GM19238 (cell line): ENCODE data around the gene FAM83G.
"Not testable (repeated sequence)": the region's sequence is repeated elsewhere in the genome, so short reads cannot be mapped to it uniquely, and the experiment has no call there.

Source experiments
- DNase-seq: peaks from one replicate; pipeline ENCODE4 v3.0.0; 2011; ENCODE audit warnings: low spot score; ENCODE audit not compliant: insufficient read length

Gene FAM83G

GRCh38 chr17:19023209-19023999, 18.8 kb upstream of the FAM83G start:
- DNase-seq: no peak

DNA sequence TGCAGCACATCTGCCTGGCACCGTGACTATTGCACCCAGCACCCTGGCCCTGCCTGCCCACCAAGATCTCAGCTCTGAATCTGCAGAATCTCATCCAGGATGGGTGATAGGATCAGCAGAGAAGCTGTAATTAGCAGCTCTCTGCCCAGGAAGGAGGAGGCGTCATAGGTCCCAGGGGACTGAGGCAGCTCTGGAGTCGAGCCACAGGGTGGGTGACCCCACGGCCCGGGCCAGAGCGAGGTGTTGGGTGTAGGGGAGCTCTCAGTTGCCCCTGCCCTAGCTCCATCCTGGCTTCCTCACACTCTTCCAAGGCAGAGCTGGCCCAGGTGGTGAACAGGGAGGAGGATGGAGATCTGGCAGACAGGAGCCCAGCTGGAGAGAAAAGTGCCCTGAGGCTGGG, 18.2 kb upstream of the FAM83G start:
- DNase-seq: no peak

DNA sequence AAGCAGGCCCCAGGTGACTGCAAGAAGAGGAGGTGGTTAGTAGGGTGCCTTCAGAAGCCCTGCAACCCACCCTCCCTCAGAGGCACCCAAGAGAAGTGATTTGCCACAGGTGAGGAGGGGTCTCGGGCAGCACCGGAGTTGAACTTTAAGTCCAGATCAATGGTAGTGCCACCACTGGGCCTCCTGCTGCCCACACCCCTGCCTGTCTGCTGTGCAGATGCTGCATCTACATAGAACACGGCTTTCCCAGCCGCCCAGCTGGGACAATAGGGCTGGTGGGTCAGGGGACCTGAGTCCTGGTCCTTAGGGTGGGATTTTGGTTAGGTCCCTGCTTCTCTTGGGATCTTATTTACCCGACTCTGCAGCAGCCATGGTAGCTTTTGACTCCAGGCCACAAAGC, 17.6 kb upstream of the FAM83G start:
- DNase-seq: no peak

DNA sequence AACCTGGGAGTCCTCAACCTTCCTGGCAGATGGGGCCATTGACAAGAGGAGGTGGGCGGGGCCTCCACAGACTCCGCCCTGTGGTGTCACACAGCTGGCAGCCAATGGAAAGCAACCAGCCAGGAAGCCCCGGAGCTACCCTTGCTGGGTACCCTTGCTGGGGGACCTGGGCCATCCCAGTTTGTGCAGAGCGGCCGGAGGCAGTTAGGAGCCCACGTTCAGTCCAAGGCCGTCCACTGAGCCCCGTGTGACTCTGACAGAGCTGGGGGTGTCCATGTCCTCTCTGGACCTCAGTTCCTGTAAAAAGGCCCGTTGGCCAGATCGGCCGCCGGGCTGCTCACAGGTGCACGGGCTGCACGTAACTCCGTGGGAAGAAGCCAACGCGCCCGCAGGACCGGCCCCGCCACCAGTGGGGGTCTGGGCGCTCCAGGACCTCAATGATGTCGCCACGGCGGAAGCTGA, 17.1 kb upstream of the FAM83G start:
- no peak for DNase-seq

GRCh38 chr17:19021011-19021621, 16.6 kb upstream of the FAM83G start:
- DNase-seq: not testable (repeated sequence)

DNA sequence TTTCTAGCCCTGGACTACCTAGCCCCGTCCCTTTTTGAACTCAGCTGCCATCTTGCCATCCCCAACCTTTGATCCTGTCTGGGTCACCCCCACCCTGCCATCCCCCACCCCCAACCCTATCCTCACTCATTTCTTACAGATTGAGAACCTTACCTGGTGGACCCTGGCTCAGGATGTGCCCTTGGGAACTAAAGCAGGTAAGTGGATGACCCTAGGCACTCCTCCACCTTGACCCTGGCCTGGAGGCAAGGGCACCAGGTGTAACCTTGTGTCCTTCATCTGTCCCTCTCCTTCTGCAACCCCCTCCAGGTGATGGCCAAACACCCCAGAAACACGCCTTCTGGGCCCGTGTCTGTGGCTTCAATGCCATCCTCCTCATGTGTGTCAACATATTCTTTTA, 15.5 kb upstream of the FAM83G start:
- DNase-seq: no peak

DNA sequence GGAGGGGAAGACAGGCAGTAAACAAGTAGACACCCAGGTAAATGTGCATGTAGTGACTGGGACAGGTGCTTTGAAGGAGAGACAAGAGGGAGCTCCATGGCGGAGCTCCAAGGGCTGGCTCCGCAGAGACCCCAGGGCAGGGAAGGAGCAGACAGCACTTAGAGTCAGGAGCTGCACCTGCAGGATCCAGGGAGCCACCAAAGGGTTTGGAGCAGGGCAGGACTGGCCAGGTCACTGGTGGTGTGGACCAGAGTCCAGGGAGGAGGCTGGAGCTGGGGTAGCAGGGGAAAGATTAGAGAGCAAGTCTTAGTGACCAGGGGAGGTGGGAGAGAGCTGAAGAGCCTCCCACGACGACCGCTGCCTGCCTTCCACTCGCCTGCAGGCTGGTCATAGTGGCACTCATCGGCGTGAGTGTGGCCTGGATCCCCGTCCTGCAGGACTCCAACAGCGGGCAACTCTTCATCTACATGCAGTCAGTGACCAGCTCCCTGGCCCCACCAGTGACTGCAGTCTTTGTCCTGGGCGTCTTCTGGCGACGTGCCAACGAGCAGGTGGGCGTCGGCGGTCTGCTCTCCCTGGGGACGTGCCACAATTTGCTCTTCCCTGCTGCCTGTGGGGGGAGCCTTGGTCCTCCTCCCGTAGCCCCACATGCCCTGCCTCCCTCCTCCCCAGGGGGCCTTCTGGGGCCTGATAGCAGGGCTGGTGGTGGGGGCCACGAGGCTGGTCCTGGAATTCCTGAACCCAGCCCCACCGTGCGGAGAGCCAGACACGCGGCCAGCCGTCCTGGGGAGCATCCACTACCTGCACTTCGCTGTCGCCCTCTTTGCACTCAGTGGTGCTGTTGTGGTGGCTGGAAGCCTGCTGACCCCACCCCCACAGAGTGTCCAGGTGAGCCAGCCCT, 14.7 kb upstream of the FAM83G start:
- no peak for DNase-seq

- DNase-seq: no peak
Observed at GRCh38 chr17:19018600-19018950, 14.0 kb upstream of the FAM83G start.

DNA sequence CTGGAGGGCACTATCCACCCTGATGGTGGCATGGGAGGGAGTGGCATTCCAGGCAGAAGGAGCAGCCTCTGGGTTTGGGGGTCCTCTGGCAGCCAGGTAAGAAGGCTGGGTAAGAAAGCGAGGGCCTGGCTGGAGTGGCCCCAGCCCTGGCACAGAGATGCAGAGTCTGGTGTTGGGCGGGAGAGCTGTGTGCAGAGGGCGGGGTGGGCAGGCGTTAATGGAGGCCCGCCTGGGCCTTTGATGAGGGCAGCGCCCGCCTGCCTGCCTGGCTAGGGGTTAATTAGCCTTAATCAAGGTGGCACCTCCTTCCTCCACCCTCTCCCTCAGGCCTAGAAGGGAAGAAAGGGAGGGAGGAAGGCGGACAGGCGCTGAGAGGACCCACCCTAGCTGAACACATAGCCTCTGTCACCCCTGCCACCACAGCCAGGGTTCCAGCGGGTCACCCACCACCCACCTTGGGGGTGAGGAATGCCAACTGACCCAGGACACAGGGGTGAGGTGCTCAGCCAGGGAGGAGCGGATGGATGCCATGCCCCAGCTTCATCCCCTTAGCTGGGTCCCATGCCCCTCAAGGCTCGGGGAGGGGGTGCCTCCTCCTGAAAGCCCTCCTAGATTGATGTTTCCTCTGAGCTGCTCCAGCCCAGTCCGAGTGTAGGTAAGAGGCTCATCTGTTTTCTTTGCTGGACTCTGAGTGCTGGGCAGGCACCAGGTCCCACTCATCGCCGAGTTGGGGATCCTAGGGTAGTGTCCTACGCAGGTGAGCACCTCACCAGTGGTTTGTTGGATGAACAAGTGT, 13.4 kb upstream of the FAM83G start:
- no peak for DNase-seq

DNA sequence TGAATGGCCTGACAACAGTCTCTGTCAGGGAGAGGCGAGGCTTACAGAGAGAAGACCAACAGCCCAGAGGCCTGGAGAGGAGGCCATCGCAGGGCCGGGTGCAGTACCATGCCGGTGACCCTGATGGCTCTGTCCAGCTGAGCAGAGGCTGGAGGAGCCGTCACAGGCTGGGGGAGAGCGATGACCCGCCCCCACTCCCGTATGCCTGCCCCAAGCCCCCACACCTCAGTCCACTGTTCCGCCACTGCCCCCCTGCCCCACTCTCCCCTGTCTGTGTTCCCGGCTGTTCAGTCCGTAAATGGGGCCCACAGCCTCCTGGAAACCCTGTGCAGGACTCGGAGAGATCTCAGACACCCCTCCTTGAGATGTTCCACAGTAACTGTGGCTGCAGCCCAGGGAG, 12.8 kb upstream of the FAM83G start:
- no peak for DNase-seq

GRCh38 chr17:19016881-19017280, 12.3 kb upstream of the FAM83G start:
- DNase-seq: no peak

- no peak for DNase-seq
Observed at GRCh38 chr17:19016297-19016696, 11.7 kb upstream of the FAM83G start.

- DNase-seq: no peak
Observed at GRCh38 chr17:19015428-19015827, 10.9 kb upstream of the FAM83G start.

GRCh38 chr17:19014628-19015215, 10.2 kb upstream of the FAM83G start:
- DNase-seq: no peak

- no peak for DNase-seq
Observed at GRCh38 chr17:19013806-19014627, 9.5 kb upstream of the FAM83G start.

DNA sequence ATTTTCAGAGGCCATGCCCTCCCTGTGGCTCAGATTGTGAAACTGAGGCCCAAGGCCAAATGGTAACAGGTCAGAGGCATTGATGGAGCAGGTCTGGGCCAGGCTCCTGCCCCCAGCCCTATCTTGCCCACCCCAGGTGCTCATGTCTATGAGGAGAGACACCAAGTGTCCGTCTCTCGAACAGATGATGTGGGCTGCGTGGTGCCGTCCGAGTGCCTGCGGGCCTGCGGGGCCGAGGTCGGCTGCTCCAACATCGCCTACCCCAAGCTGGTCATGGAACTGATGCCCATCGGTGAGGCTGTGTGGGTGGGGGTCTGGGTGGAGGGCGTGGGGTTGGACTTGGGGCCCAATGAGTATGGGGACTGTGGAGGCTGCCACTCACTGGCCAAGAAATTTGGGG, 8.7 kb upstream of the FAM83G start:
- no peak for DNase-seq

DNA sequence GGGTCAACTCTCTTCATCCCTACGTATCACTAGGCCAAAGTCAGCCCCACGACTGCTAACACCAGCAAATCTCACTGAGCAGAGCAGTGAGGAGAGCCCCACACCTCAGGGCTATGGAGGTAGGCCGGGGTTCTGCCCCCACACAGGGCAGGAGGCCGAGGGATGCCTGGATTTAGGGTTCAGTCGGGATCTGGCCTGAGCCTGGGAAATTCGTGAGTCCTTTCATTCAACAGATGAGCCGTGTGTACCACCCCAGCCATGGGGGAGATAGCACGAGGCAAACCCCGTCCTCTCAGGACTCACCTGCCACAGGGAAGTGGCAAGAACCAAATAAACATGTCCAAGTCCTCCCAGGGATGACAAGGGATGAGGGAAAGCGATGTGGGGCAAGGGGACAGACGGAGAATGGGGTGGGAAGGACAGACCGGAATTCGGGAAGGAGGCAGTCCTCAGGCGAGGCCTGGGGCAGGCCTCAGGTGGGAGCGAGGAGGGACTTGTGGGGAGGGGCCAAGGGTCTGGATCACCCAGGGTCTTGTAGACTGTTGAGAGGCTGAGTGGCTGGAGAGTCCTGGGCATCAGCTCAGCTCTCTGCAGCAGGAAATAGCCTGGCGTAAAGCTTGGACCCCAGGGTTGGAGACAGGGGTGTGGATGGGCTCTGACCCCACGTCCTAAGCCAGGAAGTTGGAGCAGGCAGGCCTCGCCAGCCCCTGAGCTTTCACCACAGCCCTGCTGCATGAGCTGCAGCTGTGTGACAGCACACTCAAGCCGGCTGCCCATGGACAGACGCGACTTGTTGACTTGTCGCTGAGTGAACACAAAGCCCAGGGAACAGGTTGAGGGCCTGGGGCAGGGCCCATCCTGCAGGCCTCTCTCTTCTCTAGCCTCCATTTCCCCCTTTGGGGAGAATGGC, 7.9 kb upstream of the FAM83G start:
- DNase-seq: no peak

DNA sequence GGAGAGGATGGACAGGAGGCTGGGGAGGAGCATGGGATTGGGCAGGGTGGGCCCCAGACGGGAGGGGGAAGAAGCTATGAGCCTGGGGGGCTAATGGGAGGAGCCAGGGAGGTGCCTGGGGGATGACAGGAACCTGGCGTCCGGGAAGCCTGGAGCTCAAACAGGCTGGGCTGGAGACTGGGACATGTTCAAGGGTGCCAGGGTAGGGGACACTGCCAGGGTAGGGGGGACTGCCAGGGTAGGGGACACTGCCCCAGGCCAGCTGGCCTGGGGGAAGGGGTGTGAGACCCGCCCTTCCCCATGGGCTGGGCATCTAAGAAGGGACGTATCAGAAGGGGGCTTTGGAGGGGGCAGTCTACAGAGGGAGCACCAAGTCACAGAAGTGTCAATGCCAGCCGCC, 7.0 kb upstream of the FAM83G start:
- no peak for DNase-seq
